Measurements from ENCODE around the gene CRABP1. TPM values are rescaled to one million over a fixed set of nuclear protein-coding genes. Genes with fewer than 3 reads are reported as not detected.

The CRABP1 gene
- polyA plus RNA-seq, 2 donors, result 0.11 TPM; not detected in 1

DNA sequence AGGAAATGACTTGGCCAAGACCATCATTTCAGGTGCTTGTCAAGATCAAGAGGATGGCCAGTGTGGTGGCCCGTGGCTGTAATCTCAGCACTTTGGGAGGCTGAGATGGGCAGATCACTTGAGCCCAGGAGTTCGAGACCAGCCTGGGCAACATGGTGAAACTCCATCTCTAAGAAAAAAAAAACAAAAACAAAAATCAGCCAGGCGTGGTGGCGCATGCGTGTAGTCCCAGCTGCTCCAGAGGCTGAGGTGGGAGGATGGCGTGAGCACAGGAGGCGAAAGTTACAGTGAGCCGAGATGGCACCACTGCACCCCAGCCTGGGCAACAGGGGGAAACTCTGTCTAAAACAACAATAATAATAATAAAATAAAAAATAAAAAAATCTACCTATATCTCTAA, 15.0 kb downstream of the CRABP1 start:
- 80 to 86% methylated on average over 8 of the region's 8 CpGs for WGBS, 2 donors
- Histone ChIP-seq H3K4me3 (ENCODE audit: low read depth in 1 of 2, low read length in 2 of 2) (no peak overlapping the region), H3K27me3 (ENCODE audit: control insufficient read depth in 1 of 2, insufficient read depth in 2 of 2, low read length in 2 of 2) (no peaks in the 10 kb centered on the region), H3K36me3 (ENCODE audit: control insufficient read depth in 2 of 2, insufficient read depth in 2 of 2, low read length in 1 of 2) (no peaks in the 10 kb centered on the region), H3K4me1 (ENCODE audit: control insufficient read depth in 2 of 2, insufficient read depth in 2 of 2, low read length in 1 of 2) (no peaks in the 10 kb centered on the region), H3K27ac (ENCODE audit: low read depth in 2 of 2, low read length in 1 of 2) (no peak overlapping the region), H3K9me3 (ENCODE audit: control insufficient read depth in 2 of 2, insufficient read depth in 1 of 2, low read depth in 1 of 2, low read length in 1 of 2) (no peaks in the 10 kb centered on the region)

DNA sequence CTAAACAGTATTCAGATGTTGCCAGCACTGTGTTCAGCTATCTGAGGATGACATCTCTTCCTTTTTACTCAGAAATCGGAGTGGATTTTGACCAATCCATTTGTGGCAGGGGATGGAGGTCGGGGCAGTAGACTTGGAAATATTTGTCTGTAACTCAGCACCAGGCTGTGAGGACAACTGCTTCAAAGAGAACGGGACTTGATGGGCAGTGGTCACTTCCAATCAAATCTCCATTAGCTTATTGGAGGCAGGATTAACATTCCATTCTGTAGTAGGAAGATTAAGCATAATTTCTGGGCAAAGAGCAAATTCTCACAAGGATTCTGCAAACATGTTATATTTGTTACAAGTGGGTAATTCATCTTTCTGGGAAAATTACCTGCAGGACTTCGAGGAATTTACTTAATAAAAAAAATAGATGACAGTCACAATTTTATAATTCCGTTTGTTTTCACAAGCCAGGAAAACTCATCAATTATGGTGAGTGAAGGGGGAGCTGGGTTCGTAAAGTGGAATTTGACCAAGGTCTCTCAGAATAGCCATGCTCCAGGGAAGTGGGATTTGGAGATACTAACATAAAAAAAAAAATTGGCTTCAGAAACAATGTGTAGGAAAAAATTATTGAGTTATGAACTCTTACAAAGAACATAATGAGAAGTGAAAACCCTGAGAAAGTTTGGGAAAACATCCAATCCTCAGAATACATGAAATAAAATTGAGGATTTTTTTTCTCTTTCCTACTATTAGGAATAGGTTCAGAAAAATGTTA, 18.1 kb downstream of the CRABP1 start:
- Histone ChIP-seq H3K4me1 (ENCODE audit: control insufficient read depth in 2 of 2, insufficient read depth in 2 of 2, low read length in 1 of 2) (no peaks in the 10 kb centered on the region), H3K9me3 (ENCODE audit: control insufficient read depth in 2 of 2, insufficient read depth in 1 of 2, low read depth in 1 of 2, low read length in 1 of 2) (no peaks in the 10 kb centered on the region), H3K4me3 (ENCODE audit: low read depth in 1 of 2, low read length in 2 of 2) (no peak overlapping the region), H3K36me3 (ENCODE audit: control insufficient read depth in 2 of 2, insufficient read depth in 2 of 2, low read length in 1 of 2) (no peaks in the 10 kb centered on the region), H3K27me3 (ENCODE audit: control insufficient read depth in 1 of 2, insufficient read depth in 2 of 2, low read length in 2 of 2) (no peaks in the 10 kb centered on the region), H3K27ac (ENCODE audit: low read depth in 2 of 2, low read length in 1 of 2) (no peak overlapping the region)
- 35 to 37% methylated on average over 6 of the region's 6 CpGs for WGBS, 2 donors

DNA sequence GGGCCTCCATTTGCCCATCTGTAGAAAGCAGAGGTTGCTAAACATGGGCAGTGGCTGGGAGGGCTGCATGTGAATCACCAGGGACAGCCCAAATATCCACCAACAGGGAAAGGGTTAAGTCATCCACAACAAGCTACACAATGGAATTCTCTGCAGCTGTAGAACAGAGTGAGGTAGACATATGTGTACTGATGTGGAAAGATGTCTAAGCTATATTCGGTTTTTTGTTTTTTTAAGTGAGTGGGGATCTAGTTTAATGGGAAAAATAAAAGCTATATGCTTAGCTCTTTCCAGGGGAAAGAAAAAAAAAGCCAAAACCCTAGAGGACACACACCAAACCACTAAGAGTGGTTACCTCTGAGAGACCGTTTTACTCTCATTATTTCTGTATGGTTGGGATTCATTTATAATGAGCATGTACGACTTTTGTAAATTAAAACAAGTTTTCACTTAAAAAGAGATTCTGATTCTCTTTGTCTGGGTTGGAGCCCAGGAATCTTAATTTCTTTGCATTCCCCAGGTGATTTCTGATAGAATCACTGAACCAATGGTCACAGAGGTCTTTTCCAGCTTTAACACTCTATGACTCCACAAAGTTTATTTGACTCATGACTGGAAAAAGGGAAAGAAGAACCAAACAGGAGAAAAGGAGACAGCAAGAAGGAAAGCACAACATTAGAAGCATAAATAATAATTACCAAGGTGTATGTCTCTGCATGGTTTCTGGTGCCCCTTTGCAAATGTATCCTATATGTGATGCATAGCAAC, 19.1 kb downstream of the CRABP1 start:
- no peaks in the 10 kb centered on the region for H3K4me1 ChIP-seq (ENCODE audit: control insufficient read depth in 2 of 2, insufficient read depth in 2 of 2, low read length in 1 of 2)
- H3K4me3 ChIP-seq (ENCODE audit: low read depth in 1 of 2, low read length in 2 of 2), result no peak overlapping the region
- 57 to 65% methylated on average over 3 of the region's 3 CpGs for WGBS, 2 donors
- H3K9me3 ChIP-seq (ENCODE audit: control insufficient read depth in 2 of 2, insufficient read depth in 1 of 2, low read depth in 1 of 2, low read length in 1 of 2), result no peaks in the 10 kb centered on the region
- H3K36me3 ChIP-seq (ENCODE audit: control insufficient read depth in 2 of 2, insufficient read depth in 2 of 2, low read length in 1 of 2), result no peaks in the 10 kb centered on the region
- H3K27me3 ChIP-seq (ENCODE audit: control insufficient read depth in 1 of 2, insufficient read depth in 2 of 2, low read length in 2 of 2), result no peaks in the 10 kb centered on the region
- H3K27ac ChIP-seq (ENCODE audit: low read depth in 2 of 2, low read length in 1 of 2), result no peak overlapping the region

DNA sequence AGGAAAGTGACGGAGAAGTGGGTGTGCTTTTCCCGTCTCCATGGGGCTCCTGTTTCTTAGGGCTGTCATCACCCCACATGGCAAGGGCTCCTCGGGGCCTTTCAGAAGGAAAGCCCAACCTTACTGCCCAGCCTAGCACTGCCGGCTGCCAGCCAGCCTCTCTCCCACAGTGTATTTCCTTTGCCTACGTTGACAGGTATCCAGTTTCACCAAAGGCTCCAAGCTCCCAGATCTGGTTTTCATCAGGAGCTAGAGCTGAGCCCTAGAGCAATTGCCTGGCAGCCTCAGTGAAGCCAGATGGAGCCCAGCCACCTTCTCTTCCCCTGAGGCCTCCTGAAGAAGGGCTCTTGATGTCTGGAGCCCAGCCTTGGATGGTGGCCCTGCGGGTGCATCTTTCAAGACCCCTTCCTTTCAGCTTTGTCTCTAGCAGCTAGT, 20.2 kb downstream of the CRABP1 start:
- 68 to 78% methylated on average over 6 of the region's 6 CpGs for WGBS, 2 donors
- no peaks in the 10 kb centered on the region for H3K9me3 ChIP-seq (ENCODE audit: control insufficient read depth in 2 of 2, insufficient read depth in 1 of 2, low read depth in 1 of 2, low read length in 1 of 2)

DNA sequence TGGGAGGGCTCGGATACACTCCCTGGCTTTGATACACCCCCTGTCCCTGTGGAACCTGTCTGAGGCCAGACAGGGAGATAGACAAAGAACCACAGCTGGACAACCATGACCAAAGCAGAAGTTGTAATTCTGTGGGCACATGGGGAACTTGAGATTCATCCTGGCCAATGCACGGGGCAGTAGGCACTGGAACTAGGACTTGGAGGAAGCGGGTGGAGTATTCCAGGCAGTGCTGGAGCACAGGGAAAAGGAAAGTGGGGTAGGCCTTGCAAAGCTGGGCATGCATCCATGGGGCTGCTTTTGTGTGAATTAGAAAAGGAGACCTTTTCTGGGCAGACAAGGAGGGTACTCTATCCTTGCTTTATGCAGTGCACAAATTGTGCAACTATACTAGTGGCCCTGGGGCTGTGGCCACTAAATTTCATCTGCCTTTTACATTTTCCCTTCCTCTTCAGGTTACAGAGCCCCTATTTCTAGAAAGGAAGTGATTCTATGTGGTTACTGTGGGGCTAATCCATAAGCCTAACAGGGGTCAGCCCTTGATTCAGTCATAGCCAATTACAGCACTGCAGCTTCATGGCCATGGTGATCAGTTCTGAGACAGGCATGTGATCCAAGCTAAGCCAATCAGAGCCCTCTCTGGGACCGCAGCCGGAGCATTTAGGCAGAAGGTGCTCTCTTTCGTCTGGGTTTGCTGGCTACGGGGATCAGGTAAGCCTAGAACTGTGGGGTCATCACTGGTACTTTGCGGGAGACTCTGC, 21.0 kb downstream of the CRABP1 start:
- Histone ChIP-seq H3K4me1 (ENCODE audit: control insufficient read depth in 2 of 2, insufficient read depth in 2 of 2, low read length in 1 of 2) (no peaks in the 10 kb centered on the region), H3K36me3 (ENCODE audit: control insufficient read depth in 2 of 2, insufficient read depth in 2 of 2, low read length in 1 of 2) (no peaks in the 10 kb centered on the region), H3K4me3 (ENCODE audit: low read depth in 1 of 2, low read length in 2 of 2) (no peak overlapping the region), H3K9me3 (ENCODE audit: control insufficient read depth in 2 of 2, insufficient read depth in 1 of 2, low read depth in 1 of 2, low read length in 1 of 2) (no peaks in the 10 kb centered on the region), H3K27me3 (ENCODE audit: control insufficient read depth in 1 of 2, insufficient read depth in 2 of 2, low read length in 2 of 2) (no peaks in the 10 kb centered on the region), H3K27ac (ENCODE audit: low read depth in 2 of 2, low read length in 1 of 2) (no peak overlapping the region)
- WGBS, 2 donors, result 88% methylated on average over 8 of the region's 8 CpGs

More for the DNA sequence above, 20.2 kb downstream of the CRABP1 start:
- Histone ChIP-seq H3K4me3 (ENCODE audit: low read depth in 1 of 2, low read length in 2 of 2) (no peak overlapping the region), H3K4me1 (ENCODE audit: control insufficient read depth in 2 of 2, insufficient read depth in 2 of 2, low read length in 1 of 2) (no peaks in the 10 kb centered on the region), H3K27me3 (ENCODE audit: control insufficient read depth in 1 of 2, insufficient read depth in 2 of 2, low read length in 2 of 2) (no peaks in the 10 kb centered on the region), H3K27ac (ENCODE audit: low read depth in 2 of 2, low read length in 1 of 2) (no peak overlapping the region), H3K36me3 (ENCODE audit: control insufficient read depth in 2 of 2, insufficient read depth in 2 of 2, low read length in 1 of 2) (no peaks in the 10 kb centered on the region)

DNA sequence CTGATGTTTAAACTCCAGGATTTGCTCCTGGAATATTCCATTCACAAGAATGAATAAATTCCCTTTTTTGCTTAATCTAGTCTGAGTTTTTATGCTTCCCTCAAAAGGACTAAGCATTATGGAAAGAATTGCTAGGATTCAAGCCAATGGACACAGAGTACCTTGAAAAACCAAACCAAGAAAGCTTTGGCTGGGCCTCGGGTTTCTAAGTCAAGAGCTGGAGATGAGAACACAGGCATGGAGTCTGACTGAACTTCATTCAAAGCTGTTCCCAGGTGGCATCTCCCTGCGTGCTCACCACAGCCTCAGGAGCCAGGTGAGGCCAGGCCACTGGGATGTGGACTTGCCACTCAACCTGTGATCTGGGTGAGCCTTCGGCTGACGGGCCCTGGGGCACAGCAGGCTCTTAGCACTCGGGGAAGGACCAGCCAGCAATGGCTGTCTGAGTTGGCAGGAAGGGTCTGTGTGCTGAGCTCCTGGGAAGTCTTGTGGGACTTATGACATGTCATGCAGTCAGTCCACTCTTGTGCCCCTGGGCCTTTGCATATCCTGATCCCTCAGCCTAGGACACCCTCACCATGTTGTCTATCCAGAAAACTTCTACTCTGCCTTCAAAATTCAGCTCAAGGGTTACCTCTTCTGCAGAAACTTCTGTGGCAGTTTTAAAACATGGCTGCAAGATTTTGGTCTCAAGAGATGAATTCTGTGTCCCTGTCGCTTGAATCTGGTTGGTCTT, 21.8 kb downstream of the CRABP1 start:
- Histone ChIP-seq H3K27me3 (ENCODE audit: control insufficient read depth in 1 of 2, insufficient read depth in 2 of 2, low read length in 2 of 2) (no peaks in the 10 kb centered on the region), H3K36me3 (ENCODE audit: control insufficient read depth in 2 of 2, insufficient read depth in 2 of 2, low read length in 1 of 2) (no peaks in the 10 kb centered on the region), H3K9me3 (ENCODE audit: control insufficient read depth in 2 of 2, insufficient read depth in 1 of 2, low read depth in 1 of 2, low read length in 1 of 2) (no peaks in the 10 kb centered on the region), H3K27ac (ENCODE audit: low read depth in 2 of 2, low read length in 1 of 2) (no peak overlapping the region), H3K4me3 (ENCODE audit: low read depth in 1 of 2, low read length in 2 of 2) (no peak overlapping the region), H3K4me1 (ENCODE audit: control insufficient read depth in 2 of 2, insufficient read depth in 2 of 2, low read length in 1 of 2) (no peaks in the 10 kb centered on the region)
- WGBS, 2 donors, result 87 to 90% methylated on average over 6 of the region's 6 CpGs

DNA sequence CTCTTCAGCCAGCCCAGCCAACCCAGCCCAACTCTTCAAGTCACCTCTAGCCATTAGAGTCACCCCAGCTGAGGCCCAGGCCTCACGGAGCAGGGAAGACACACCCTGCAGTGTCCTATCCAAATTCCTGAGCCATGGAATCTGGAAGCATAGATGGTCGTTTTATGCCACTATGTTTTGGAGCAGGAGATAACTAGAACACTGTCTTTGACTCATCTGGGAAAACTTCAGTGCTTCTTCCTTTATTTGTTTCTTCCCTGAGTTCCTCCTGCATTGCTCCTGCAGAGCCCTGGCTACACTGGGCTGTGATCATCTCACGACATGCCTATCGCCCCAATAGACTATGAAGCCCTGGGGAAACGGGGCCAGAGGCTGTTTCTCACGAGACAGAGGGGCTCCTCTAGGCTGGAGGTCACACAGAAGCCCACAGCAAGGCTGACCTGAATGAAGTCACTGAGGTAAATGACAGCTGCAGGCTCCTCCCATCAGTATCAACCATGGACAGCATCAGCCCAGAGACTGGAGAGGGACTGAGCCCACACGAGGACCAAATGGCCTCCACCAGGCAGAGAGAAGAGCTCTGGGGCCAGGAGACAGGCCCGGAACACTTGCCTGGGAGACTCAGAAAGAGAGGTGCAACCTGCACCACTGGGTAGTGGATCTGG, 22.7 kb downstream of the CRABP1 start:
- Histone ChIP-seq H3K27ac (ENCODE audit: low read depth in 2 of 2, low read length in 1 of 2) (no peak overlapping the region), H3K4me3 (ENCODE audit: low read depth in 1 of 2, low read length in 2 of 2) (no peak overlapping the region), H3K9me3 (ENCODE audit: control insufficient read depth in 2 of 2, insufficient read depth in 1 of 2, low read depth in 1 of 2, low read length in 1 of 2) (no peaks in the 10 kb centered on the region), H3K27me3 (ENCODE audit: control insufficient read depth in 1 of 2, insufficient read depth in 2 of 2, low read length in 2 of 2) (no peaks in the 10 kb centered on the region), H3K36me3 (ENCODE audit: control insufficient read depth in 2 of 2, insufficient read depth in 2 of 2, low read length in 1 of 2) (no peaks in the 10 kb centered on the region), H3K4me1 (ENCODE audit: control insufficient read depth in 2 of 2, insufficient read depth in 2 of 2, low read length in 1 of 2) (no peaks in the 10 kb centered on the region)
- 67% methylated on average over 8 of the region's 8 CpGs for WGBS, 2 donors

DNA sequence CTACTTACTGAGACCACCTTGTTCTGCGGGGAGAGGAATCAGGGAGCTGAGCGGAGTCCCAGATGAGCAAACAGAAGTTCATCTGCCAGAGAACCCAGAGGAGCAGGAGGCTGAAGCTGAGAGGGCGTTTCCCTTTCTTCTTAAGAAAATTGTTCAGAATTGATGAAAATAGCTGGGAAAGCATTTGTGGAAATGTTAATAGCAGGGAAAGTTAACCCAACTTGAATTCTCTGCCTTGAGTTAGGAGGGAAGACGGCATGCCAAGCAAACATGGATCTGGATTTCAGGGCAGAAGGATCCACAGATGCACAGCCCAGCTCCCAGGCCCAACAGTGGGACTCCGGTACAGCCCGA, 23.2 kb downstream of the CRABP1 start:
- Histone ChIP-seq H3K36me3 (ENCODE audit: control insufficient read depth in 2 of 2, insufficient read depth in 2 of 2, low read length in 1 of 2) (no peaks in the 10 kb centered on the region), H3K27me3 (ENCODE audit: control insufficient read depth in 1 of 2, insufficient read depth in 2 of 2, low read length in 2 of 2) (no peaks in the 10 kb centered on the region), H3K4me3 (ENCODE audit: low read depth in 1 of 2, low read length in 2 of 2) (no peak overlapping the region), H3K27ac (ENCODE audit: low read depth in 2 of 2, low read length in 1 of 2) (no peak overlapping the region), H3K4me1 (ENCODE audit: control insufficient read depth in 2 of 2, insufficient read depth in 2 of 2, low read length in 1 of 2) (no peaks in the 10 kb centered on the region), H3K9me3 (ENCODE audit: control insufficient read depth in 2 of 2, insufficient read depth in 1 of 2, low read depth in 1 of 2, low read length in 1 of 2) (no peaks in the 10 kb centered on the region)
- WGBS, 2 donors, result 79 to 86% methylated on average over 6 of the region's 6 CpGs

DNA sequence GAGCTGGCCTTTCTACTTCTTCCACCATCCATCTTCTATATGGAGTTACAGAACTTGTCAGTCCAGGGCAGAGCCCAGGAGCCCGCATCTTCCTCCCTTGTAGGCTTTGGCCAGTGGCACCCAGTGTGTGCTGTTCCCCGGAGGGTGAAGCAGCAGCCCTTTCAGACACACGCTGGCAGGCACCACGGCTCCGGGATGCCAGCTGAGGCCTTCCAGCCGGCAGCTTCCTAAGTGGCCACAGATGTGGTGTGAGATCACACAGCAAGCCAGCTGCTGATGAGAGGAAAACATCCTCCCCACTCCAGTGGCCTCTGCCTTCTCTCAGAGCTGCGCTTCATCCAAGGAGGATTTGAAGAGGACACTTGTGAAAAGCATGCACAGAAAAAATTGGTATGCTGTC, 24.1 kb downstream of the CRABP1 start:
- Histone ChIP-seq H3K9me3 (ENCODE audit: control insufficient read depth in 2 of 2, insufficient read depth in 1 of 2, low read depth in 1 of 2, low read length in 1 of 2) (no peaks in the 10 kb centered on the region), H3K27me3 (ENCODE audit: control insufficient read depth in 1 of 2, insufficient read depth in 2 of 2, low read length in 2 of 2) (no peaks in the 10 kb centered on the region), H3K27ac (ENCODE audit: low read depth in 2 of 2, low read length in 1 of 2) (no peak overlapping the region), H3K36me3 (ENCODE audit: control insufficient read depth in 2 of 2, insufficient read depth in 2 of 2, low read length in 1 of 2) (no peaks in the 10 kb centered on the region), H3K4me3 (ENCODE audit: low read depth in 1 of 2, low read length in 2 of 2) (no peak overlapping the region), H3K4me1 (ENCODE audit: control insufficient read depth in 2 of 2, insufficient read depth in 2 of 2, low read length in 1 of 2) (no peaks in the 10 kb centered on the region)
- WGBS, 2 donors, result 63 to 72% methylated on average over 7 of the region's 7 CpGs
